GM21360 (cell line): ENCODE measurements around the gene CAPN7.

Experiments used
- ATAC-seq: cut with Tn5 transposase; IDR thresholded peaks from one replicate; pipeline ENCODE4 v1.9.1; 2021; ENCODE audit warnings: mild to moderate bottlenecking, moderate library complexity; ENCODE audit not compliant: unreplicated experiment

The CAPN7 gene

GRCh38 chr3:15272426-15273196, 66.6 kb downstream of the CAPN7 start:
- ATAC-seq, result no peak

DNA sequence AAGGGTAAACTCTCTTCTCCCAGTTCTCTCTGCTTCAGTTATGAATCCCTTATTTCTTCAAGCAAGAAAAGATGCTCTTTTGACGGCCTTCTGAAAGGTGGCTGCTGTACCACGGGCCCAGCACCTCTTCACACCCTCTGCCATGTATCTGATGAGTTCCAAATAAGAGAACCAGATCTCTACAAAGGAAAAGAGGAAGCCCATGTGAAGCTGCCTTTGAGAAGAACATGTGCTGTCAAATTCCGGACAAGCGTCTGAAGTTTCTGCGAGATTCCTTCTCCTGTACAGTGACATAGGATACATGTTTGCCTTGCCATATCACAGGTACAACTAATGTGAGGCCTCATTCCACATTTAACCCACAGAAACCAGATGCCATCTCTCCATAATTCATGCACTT, 67.2 kb downstream of the CAPN7 start:
- ATAC-seq, result no peak

GRCh38 chr3:15276028-15276724, 70.1 kb downstream of the CAPN7 start:
- ATAC-seq, result no peak

DNA sequence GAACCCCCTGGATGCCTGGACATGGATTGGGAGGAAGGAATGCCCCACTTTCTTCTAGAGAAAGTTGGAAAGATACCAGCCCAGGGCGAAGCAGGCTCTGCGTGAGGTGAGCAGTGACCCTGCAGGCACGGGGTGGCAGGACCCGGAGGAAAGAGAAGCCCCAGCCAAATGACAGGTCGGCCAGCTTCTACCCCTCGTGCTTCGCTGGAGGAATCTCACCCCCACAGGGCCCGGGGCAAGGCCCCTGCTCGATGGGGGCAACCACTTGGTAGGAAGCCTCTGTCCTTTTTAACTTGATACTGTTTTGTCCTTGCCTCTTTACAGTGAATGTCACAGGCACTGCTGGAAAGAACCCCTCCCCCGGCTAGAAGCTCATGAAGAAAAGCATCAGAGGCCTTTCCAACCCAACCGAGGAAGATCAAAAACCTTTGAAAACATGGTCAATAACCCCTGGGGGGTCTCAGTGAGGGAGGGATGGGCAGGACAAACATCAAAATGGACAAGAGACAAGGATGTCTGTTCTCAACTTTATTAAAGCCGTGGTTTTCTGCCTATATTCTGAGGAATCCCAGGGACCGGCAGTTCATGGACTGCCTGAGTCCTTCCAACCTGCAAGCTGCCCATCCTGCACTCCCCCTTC, 71.9 kb downstream of the CAPN7 start:
- ATAC-seq, result no peak

DNA sequence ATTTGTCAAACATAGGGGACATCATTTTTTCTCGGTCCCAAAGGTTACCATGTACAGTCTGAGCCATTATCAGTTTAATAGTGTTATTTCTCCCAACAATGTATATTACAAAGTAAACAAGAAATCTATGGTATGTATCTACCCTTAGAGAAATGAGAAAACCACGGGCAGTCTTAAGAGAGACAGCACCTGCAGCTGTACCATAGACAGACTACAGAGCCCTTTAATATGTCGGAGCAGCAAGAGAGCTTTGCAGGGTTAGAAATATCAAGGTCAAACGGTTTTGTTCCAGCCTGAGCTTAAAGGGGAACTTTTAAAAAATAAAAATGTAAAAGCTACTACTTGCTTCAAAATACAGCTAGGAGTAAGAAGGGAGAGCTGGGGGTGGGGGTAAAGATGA, 73.2 kb downstream of the CAPN7 start:
- ATAC-seq, result no peak

GRCh38 chr3:15279671-15280402, 73.8 kb downstream of the CAPN7 start:
- no peak for ATAC-seq

GRCh38 chr3:15280853-15281532, 74.9 kb downstream of the CAPN7 start:
- no peak for ATAC-seq

GRCh38 chr3:15281817-15282216, 75.8 kb downstream of the CAPN7 start:
- no peak for ATAC-seq

GRCh38 chr3:15283702-15284101, 77.7 kb downstream of the CAPN7 start:
- ATAC-seq, result no peak

GRCh38 chr3:15284121-15284889, 78.3 kb downstream of the CAPN7 start:
- no peak for ATAC-seq

DNA sequence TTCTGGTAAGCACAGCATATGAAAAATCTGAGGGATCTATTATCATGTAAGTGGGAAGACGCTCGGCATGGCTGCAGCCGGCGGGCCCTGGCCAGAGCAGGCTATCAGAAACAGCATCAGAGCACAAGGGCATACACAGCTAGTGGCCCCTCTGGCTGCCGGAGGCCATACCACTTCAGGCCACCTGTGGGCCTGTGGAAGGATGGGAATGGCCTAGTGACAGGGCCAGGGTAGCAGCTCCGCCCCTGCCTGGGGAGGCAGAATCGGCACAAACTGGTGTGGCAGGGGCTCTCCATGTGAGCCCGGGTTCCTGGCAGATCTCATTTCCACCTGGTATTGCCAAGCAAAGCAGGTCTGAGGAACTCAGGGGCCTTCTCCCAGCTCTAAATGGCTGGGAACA, 80.0 kb downstream of the CAPN7 start:
- no peak for ATAC-seq

GRCh38 chr3:15287565-15288330, 81.7 kb downstream of the CAPN7 start:
- no peak for ATAC-seq

DNA sequence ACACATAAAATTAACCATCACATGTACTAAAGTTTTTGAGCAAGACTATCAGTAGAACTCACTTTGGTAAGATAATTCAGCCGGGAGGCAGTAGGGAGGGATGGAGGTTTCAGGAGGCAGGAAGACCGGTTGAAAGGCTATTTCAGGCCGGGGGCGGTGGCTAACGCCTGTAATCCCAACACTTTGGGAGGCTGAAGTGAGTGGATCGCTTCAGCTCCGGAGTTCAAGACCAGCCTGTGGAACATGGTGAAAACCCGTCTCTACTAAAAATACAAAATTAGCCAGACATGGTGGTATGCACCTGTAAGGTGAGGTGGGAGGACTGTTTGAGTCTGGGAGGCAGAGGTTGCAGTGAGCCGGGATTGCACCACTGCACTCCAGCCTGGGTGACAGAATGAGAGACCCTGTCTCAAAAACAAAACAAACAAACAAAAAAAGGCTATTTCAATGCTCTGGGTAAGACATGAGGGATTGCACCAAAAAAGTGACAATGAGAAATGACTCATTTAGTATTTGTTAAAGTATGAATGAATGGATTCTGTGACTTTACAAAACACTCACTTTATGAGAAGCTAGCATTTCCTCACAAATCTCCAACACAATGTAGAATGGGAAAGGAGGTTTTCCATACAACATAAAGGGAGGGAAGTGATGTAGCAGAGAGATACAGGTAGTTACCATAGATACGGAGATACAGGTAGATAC, 82.4 kb downstream of the CAPN7 start:
- ATAC-seq, result no peak

DNA sequence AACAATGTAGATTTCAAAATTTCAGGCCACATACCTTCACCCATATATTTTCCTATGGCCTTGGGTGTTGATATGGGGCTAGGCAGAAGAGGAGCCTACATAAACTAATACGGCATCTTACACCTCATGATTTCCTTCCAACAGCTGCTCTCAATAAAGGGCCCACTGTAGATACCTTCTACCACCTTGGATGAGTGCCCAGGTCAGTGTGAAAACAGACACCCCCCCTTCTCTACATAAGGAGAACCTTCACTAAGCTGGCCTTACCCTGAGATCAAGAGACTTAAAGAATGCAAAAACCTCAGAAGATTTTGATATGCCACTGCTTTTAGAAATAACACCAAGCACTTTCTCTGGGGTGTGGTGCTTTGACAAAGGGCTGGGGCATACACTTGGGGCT, 83.6 kb downstream of the CAPN7 start:
- no peak for ATAC-seq

DNA sequence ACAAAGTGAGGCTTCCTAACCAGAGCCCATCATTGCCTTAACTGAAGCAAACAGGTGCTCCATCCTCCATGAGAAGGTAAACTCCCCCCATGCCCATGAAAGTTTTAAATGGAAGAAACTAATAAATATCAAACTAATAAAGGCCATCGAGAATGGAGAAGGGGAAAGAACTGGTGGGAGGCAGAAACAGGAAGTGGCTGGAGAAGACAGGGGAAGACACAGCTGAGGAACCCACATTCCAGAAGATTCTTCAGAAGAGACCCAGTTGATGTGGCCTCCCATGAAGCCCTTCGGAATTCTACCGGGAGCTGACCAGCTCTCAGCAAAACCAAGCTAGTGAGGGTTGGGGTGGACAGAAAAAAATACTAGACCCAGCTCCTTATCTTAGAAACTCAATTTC, 84.7 kb downstream of the CAPN7 start:
- ATAC-seq, result no peak

DNA sequence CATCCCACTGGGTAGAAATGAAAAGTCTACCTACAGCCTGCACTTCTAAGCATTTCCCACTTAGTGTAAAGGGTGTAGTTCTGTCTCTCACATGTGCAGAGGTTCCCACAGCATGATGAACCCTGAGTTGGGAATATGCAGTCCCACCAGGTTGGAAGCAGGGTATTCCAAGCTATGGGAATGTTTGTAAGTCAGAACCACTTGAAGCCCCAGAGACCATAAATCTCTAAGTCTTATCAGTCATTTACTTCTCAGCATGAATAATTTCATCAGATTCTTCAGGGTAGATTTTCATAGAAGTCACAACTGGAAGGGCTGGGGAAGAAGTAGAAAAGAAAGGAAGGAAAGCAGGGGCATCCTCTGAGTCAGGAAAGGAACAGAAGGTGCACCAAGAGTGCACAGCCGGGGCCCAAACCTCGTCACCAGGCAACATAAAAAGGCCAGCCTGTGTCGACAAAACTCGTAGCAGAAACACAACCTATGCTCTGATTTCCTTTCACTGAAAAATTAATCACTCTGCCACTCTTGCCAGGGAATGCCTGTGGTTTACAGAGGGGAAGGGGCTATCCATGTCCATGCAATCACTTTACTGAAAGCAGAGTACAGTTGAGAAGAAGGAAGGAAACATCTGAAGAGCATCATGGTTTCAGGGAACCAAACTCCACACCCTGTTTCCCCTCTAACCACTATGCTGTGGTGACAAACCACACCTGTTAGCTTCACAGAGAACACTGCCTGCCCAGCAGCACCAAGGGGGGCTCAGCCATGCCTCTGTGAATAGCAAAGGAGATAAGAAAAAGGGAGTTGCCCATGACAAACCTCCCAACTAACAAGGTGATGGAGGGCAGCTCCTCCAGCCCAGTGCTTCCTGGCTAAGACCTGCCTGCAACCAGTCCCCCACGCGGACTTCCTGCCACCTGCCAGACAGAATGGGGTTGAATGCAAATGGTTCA, 85.8 kb downstream of the CAPN7 start:
- ATAC-seq, result peak; percentile 90

DNA sequence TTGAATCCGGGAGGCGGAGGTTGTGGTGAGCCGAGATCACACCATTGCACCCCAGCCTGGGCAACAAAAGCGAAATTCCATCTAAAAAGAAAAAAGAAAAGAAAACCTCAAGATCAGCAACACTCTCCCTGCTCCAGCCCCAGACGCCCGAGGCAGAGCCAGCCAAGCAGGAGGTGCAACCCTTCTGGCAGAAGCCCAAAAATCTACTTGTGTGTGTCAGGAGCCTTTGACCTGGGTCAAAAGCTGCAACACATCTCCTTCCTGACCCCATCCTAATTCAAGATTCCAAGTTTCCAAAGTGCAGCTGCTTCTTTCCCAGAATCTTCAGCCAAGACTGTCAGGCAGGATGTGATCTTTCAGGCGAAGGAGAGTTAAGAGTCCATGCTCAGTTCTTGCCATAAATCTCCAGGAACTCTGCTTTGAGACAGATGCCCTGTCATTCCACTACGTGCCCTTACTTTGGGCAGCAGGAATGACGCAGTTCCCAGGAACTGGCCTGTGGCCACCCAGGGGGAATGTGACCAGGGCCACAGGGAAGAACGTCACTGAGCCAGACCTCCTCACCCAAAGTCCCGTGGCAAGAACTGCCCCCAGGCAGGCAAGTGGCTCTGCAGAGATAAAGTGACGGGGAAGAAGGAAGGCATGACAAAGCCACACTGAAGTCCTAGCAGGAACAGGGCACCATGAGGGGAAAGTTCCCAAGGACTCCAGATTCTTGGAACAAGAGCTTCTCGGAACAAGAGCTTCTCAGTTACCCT, 86.9 kb downstream of the CAPN7 start:
- ATAC-seq, result no peak
